Myocyte (in vitro differentiated cells): Measurements from ENCODE around the gene UNK. TPM values are rescaled to one million over a fixed set of nuclear protein-coding genes. Genes with fewer than 3 reads are reported as not detected.
"Not testable (repeated sequence)": the region's sequence is repeated elsewhere in the genome, so short reads cannot be mapped to it uniquely, and the experiment has no call there.

Experiments
- DNase-seq: peaks from one replicate; pipeline ENCODE4 v3.0.0-alpha.2; 2012; ENCODE audit warnings: low read depth
- total RNA-seq: library from RNA; depleted of rRNA; stranded (reverse); fragments of >200 nt; gene quantifications from 2 replicates; pipeline ENCODE4 v1.2.3, GENCODE V29; 2014

UNK gene
- total RNA-seq, 1 donor from 2014 or later = 12.7 TPM

- peak; percentile 72 for DNase-seq
Measured at GRCh38 chr17:75753514-75754377, 30.9 kb upstream of the UNK start.

DNA sequence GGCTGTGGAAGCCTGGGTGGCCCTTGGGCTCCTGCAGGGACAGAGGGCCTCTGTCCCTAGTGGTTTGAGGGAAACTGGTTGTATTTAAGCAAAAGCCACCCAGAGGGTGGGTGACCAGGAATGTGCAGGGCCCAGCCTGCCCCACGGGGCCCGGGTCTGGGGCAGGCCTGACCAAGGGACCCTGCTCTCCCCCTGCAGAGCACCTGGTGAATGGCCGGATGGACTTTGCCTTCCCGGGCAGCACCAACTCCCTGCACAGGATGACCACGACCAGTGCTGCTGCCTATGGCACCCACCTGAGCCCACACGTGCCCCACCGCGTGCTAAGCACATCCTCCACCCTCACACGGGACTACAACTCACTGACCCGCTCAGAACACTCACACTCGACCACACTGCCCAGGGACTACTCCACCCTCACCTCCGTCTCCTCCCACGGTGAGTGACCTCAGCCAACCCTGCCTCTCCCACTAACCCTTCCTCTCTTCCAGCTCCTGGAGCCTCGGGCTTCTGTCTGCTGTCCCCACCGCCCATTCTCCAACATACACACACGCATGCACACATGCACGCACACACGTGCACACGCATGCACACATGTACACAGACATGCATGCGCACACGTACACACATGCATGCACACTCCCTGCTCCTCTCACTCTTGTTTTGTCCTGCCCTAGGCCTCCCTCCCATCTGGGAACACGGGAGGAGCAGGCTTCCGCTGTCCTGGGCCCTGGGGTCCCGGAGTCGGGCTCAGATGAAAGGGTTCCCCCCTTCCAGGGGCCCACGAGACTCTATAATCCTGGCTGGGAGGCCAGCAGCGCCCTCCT, 30.0 kb upstream of the UNK start:
- no peak for DNase-seq

DNA sequence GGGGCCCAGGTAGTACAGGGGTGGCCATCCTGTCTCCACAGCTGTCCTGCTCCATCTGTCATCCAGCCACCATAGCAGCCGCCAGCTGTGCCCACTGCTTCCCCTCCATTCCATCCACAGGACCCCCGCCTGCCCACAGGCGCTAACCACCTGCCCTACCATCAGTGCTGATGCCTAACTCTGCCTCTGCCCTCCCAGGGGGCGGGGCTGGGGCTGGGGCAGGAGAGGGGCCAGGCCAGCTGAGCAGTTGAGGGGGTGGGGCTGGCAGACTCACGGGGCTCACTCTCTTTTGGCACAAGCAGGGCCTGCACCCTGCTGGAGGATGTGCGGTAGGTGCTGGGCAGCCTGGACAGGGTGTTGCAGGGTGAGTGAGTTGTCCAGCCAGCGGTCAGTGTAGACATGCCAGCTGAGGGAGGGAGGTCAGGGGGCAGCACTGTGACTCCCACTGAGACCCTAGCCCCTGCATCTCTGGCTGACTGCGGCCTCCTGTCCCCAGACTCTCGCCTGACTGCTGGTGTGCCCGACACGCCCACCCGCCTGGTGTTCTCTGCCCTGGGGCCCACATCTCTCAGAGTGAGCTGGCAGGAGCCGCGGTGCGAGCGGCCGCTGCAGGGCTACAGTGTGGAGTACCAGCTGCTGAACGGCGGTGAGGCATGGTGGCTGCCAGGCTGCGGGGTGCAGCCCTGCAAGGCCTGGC, 29.3 kb upstream of the UNK start:
- DNase-seq = peak; percentile 71

DNA sequence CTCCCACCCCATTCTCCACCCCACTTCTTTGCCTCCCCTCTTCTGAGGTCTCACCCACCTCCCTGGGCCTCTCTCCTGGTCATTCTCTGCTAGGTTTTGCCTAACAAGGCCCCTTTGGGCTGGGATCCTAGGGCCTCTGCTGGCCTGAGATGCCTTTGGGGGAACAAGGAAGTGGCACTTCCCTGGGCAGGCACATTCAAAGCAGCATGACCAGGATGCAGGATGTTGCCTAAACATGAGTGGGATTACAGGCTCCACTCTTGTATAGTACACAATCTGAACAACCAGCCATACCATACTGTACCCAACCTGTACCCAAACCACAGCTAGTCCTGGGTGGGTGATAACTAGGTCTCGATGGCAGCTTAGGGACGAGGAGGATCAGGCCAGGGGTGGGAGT, 28.6 kb upstream of the UNK start:
- no peak for DNase-seq

DNA sequence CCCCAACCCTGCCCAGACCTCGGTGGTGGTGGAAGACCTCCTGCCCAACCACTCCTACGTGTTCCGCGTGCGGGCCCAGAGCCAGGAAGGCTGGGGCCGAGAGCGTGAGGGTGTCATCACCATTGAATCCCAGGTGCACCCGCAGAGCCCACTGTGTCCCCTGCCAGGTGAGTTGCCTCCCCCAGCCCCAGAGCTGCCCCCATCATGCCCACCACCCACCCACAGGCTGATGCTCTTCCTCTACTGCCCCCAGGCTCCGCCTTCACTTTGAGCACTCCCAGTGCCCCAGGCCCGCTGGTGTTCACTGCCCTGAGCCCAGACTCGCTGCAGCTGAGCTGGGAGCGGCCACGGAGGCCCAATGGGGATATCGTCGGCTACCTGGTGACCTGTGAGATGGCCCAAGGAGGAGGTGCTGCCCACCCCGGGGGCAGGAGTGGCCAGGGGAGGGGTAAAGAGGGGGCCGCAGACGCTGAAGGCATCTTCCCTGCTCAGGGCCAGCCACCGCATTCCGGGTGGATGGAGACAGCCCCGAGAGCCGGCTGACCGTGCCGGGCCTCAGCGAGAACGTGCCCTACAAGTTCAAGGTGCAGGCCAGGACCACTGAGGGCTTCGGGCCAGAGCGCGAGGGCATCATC, 28.0 kb upstream of the UNK start:
- DNase-seq = no peak

DNA sequence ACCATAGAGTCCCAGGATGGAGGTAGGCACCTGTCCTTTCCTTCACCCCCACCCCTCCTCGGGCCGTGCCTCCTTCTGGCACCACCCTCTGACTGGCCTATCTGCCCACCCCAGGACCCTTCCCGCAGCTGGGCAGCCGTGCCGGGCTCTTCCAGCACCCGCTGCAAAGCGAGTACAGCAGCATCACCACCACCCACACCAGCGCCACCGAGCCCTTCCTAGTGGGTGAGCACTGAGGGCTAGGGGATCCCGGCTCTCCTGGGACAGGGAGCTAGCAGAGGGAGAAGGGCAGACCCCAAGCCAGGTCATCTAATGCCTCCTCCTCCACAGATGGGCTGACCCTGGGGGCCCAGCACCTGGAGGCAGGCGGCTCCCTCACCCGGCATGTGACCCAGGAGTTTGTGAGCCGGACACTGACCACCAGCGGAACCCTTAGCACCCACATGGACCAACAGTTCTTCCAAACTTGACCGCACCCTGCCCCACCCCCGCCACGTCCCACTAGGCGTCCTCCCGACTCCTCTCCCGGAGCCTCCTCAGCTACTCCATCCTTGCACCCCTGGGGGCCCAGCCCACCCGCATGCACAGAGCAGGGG, 27.4 kb upstream of the UNK start:
- DNase-seq = no peak

- no peak for DNase-seq
Measured at GRCh38 chr17:75758131-75758905, 26.3 kb upstream of the UNK start.

- no peak for DNase-seq
Measured at GRCh38 chr17:75759457-75759856, 25.1 kb upstream of the UNK start.

GRCh38 chr17:75759978-75760640, 24.5 kb upstream of the UNK start:
- not testable (repeated sequence) for DNase-seq

GRCh38 chr17:75762513-75763268, 21.9 kb upstream of the UNK start:
- DNase-seq = no peak

GRCh38 chr17:75763269-75763607, 21.4 kb upstream of the UNK start:
- DNase-seq = no peak

GRCh38 chr17:75763613-75764416, 20.8 kb upstream of the UNK start:
- DNase-seq = no peak

DNA sequence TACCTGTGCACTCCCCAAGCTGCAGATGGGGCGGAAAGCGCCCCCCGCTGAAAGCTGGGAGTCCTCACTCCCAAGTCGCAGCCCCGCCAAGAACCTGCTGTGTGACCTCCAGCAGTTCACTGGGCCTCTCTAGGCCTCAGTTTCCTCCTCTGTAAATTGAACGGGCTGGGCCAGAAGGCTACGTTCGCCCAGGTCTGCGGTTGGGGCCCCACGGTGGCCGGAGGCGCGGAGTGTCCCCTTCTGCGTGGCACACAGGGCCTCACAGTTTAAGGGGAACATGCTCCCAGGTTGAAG, 20.2 kb upstream of the UNK start:
- DNase-seq = no peak

- DNase-seq = peak; percentile 75
Measured at GRCh38 chr17:75764711-75765421, 19.7 kb upstream of the UNK start, which contains the start of gene GALK1. Gene GALK1, minus strand, starts transcription at chr17:75765192. Its CDS starts 56 bp downstream, at chr17:75765136.

GRCh38 chr17:75765981-75766380, 18.6 kb upstream of the UNK start:
- DNase-seq = no peak

GRCh38 chr17:75767881-75768280, 16.7 kb upstream of the UNK start:
- no peak for DNase-seq

DNA sequence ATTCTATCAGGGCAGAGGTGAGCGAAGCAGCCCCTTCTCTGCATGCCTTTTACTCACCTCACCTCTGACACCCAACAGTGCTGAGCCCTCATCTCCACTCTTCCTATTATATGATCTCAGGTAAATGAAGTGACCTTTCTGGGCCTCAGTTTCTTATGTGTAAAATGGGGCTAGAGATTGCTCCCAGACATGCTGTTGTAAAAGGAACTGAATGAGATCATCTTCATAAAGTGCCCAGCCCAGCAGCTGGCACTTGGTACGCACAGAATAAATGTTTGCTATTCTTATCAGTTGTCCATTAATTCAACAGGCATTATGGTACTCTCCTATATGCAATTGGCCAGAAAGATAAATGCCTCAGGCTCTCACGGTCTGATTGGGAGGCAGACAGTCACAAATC, 15.1 kb upstream of the UNK start:
- no peak for DNase-seq
